Measurements from ENCODE around the gene CTTNBP2.

CTTNBP2 gene

DNA sequence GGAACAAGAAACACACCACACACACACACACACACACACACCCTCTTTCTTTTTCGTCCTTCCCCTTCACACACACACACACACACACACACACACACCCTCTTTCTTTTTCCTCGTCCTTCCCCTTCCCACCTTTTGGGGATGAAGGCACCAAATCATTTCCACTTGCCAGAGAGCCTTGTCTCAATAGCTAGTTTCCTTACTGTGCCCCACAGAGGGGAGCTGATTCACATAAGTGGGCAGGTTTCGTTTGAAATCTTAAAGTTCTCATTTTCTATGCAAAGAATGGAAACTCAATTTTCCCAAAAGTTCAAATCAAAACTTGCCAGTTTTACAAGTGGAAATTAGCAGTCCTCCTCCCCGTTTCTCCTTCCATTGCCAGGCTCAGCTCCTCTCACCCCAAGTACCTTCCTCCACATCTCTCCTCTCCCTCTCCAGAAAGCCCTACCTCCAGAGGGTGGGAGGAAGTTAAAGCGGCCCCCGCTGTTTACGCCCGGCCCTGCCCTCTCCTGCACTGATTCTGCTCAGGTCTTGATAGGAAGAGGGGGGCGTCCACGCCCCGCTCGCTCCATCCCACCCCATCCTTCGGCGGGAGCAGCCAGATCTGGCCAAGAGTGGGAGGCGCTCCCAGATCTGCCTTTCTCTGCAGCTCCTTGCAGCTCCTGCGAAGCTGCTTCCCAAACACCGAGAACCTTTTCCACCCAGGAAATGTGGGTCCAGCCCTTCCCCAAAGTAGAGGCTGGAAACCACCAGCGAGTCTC lies 1.3 kb downstream of the CTTNBP2 start:
- DNase-seq, result no peak

- DNase-seq, result no peak
Measured at GRCh38 chr7:117871401-117871777, 1.9 kb downstream of the CTTNBP2 start.

DNA sequence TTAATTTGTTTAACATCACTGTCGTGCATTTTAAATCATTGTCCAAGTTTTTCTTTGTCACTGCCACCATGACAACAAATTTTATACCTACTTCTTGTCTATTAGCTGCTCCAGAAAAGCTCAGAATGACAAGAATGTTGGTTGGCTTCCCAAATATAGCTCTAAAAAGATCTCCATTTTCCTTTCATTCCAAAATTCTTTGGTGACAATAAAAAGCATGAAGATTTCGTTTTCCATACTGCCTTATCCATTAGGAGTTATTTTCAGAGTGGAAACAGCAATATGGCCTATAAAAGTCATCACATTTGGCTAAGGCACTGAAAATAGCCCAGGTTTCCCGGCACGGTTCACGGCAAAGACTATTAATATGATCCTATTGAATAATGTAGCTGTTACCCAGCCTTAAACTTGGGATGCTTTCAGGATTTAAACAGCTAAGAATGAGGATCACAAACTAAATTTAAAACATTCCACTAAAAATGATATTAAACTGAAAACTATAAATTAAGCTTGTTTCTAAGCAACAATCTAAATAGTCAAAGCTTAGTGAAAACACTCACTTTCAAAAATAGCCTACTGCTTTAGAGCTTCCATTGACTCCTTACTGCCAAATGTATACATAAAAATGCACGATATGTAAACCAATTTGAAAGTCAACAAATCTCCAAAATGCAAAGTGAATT lies 2.7 kb downstream of the CTTNBP2 start:
- DNase-seq, result no peak

GRCh38 chr7:117869374-117869773 lies 3.9 kb downstream of the CTTNBP2 start:
- DNase-seq, result no peak

DNA sequence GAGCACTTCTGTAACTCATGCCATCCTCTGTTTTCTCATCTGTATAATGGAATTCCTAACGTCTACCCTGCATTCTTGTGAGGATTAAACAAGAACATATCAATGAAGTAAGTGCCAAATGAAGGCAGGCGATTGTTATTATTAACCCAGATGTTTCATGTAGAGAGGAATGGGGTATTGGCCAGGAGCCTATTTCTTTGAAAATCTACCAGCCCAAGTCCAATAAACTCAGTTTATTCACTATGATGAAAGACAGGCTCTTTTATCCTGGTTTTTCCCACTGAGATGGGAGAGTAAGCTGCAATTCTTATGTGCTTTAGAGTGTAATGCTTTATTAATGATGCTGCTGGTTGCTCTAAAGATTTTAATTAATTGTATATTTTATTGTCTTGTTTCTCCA lies 9.6 kb downstream of the CTTNBP2 start:
- no peak for DNase-seq

- DNase-seq, result no peak
Measured at GRCh38 chr7:117862378-117862777, 10.9 kb downstream of the CTTNBP2 start.

- no peak for DNase-seq
Measured at GRCh38 chr7:117859246-117859812, 13.9 kb downstream of the CTTNBP2 start.

DNA sequence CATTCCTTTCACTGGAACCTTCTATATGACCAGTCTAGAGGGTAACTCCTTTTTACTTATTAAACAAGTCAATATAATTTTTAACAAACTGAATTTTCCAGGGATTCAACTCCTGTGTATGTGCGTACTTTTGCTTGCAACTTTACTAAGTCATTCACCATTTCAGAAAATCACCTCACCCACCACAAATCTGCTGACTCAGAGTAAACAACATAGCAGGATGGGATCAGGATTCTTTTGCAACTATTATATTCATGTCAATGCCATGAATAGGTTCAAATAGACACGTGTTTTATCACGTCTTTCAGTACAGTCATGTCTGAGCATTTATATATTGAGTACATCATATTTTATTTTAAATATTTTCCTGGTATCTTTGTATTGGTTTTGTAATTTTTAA lies 14.5 kb downstream of the CTTNBP2 start:
- DNase-seq, result no peak

GRCh38 chr7:117857718-117858117 lies 15.5 kb downstream of the CTTNBP2 start:
- no peak for DNase-seq

GRCh38 chr7:117856196-117856595 lies 17.0 kb downstream of the CTTNBP2 start:
- DNase-seq, result no peak

- no peak for DNase-seq
Measured at GRCh38 chr7:117854186-117854585, 19.1 kb downstream of the CTTNBP2 start.

- DNase-seq, result no peak
Measured at GRCh38 chr7:117848941-117849340, 24.3 kb downstream of the CTTNBP2 start.

- no peak for DNase-seq
Measured at GRCh38 chr7:117844678-117845077, 28.6 kb downstream of the CTTNBP2 start.

DNA sequence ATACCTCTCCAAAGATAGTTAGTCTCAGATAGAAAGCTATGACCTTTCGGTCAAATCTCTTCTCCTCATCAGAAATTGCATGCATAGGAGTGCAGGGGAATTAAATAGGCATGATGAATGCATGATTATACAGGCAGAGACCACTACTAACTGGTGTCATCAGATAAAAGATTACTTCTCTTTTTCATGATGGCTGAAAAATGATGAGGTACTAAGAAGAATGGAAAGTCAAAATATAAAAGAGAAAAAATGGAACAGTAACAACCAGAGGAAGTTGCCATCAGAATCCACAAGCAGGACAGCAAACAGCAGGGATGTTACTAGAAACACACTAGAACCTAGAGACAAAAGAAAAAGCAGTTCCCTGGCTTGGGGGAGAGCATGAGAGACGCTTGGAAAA lies 31.6 kb downstream of the CTTNBP2 start:
- no peak for DNase-seq

DNA sequence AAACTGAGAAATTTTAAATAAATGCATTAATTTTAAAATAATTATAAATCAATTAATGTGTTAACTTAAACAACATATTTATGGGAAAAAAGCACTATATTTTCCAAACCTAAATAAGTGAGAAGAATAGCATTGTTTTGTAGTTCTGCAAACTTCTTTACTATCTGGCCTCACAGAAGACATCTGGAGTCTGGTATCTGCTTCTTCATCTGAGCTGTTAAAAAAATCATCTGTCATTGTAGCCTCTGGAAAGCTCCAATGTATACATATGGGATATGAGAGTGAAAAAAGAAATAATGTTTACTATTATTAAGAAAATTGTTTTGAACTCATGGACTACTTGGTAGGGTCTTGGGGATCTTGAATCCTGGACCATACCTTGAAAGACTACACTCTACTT lies 32.2 kb downstream of the CTTNBP2 start:
- no peak for DNase-seq

DNA sequence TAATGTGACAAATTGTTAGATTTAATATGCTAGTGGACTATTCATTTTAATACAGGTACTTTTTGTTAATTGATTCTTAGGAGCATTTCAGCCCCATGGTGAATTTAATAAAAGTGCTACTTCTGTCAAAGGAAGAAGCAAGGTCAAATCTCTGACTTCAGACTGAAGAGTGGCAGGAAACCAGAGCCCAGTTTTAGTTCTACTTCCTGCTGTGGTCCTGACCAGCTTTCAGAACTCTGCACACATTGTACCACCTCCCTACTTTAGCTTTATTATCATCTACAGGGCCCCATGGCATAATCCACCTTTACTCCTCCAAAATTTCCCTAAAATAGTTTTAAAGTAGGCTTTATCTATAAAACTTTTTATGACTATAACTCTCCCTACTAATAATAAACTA lies 33.7 kb downstream of the CTTNBP2 start:
- no peak for DNase-seq

DNA sequence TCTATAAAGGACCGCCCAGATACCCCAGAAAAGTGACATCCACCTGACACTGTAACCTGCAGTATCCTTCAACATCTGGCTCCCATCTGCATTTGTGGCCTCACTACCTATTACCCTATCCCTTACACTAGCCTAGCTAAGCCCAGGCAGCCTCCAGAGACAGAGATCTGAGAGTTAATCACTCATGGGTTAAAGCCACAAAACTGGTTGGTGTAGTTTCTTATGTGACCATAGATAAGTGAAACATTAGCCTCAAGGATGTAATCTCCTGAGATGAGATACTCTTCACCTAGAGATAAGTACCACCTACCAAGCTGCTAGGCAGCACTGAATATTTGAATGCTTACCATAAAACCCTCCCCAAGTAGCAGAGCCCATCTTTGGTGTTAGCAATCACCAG lies 35.4 kb downstream of the CTTNBP2 start:
- DNase-seq, result no peak

DNA sequence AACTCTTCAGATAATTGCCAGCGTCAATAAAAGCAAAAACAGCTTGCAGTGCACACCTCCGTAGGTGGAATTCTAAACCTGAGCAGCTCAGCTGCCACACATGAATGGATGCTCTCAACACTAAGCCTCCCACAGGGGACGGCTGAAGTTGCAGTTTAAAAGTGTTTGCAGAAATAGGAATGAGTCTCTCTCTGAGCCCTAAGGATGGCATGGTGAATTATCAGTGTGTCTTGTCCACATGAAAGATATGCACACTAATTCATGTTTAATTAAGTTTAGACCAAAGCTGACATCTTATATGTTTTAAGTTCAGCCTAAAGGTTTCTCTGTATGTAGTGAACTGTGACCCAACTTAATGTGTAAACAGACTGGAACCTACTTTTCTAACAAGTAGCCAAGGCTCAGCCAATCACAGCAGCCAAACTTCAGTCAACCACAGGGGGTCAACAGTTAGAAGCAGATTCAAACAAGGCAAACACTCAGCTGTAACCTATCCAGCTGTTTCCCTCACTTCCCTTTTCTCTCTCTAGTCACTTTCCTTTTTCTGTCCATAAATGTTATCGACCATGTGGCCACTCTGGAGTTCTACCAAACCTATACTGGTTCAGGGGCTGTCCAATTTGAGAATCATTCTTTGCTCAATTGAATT lies 38.1 kb downstream of the CTTNBP2 start:
- no peak for DNase-seq

GRCh38 chr7:117830422-117830954 lies 42.8 kb downstream of the CTTNBP2 start:
- no peak for DNase-seq

- no peak for DNase-seq
Measured at GRCh38 chr7:117829450-117830117, 43.7 kb downstream of the CTTNBP2 start.

GRCh38 chr7:117828825-117829224 lies 44.4 kb downstream of the CTTNBP2 start:
- DNase-seq, result no peak

- DNase-seq, result no peak
Measured at GRCh38 chr7:117827862-117828261, 45.4 kb downstream of the CTTNBP2 start.

GRCh38 chr7:117825132-117825531 lies 48.1 kb downstream of the CTTNBP2 start:
- DNase-seq, result no peak
